ENCODE results near the gene SLC22A17.
"Not testable (repeated sequence)": the region's sequence is repeated elsewhere in the genome, so short reads cannot be mapped to it uniquely, and the experiment has no call there.

The SLC22A17 gene

GRCh38 chr14:23335623-23336022 lies 17.1 kb downstream of the SLC22A17 start:
- no peak for DNase-seq

- peak; percentile 44 for DNase-seq
Observed at GRCh38 chr14:23327947-23328744, 24.5 kb downstream of the SLC22A17 start.

- DNase-seq: no peak
Observed at GRCh38 chr14:23326491-23327332, 26.0 kb downstream of the SLC22A17 start.

- not testable (repeated sequence) for DNase-seq
Observed at GRCh38 chr14:23325746-23326145, 26.9 kb downstream of the SLC22A17 start.

GRCh38 chr14:23324993-23325392 lies 27.7 kb downstream of the SLC22A17 start:
- no peak for DNase-seq

GRCh38 chr14:23324455-23324846 lies 28.2 kb downstream of the SLC22A17 start:
- DNase-seq: no peak

GRCh38 chr14:23323838-23324454 lies 28.7 kb downstream of the SLC22A17 start:
- DNase-seq: no peak

GRCh38 chr14:23322568-23323517 lies 29.8 kb downstream of the SLC22A17 start:
- DNase-seq: no peak

GRCh38 chr14:23321572-23322547 lies 30.8 kb downstream of the SLC22A17 start:
- DNase-seq: peak; percentile 30

- DNase-seq: peak; percentile 95
Observed at GRCh38 chr14:23320584-23321571, 31.8 kb downstream of the SLC22A17 start, which contains the start of gene PABPN1. Gene PABPN1, plus strand, starts transcription at chr14:23321457. Its CDS starts 13 bp downstream, at chr14:23321470.

- DNase-seq: no peak
Observed at GRCh38 chr14:23319746-23320583, 32.7 kb downstream of the SLC22A17 start.

- no peak for DNase-seq
Observed at GRCh38 chr14:23316300-23316699, 36.4 kb downstream of the SLC22A17 start.

- DNase-seq: no peak
Observed at GRCh38 chr14:23310546-23310945, 42.1 kb downstream of the SLC22A17 start.

- no peak for DNase-seq
Observed at GRCh38 chr14:23308721-23309445, 43.8 kb downstream of the SLC22A17 start.

- DNase-seq: no peak
Observed at GRCh38 chr14:23307687-23308644, 44.7 kb downstream of the SLC22A17 start.

- no peak for DNase-seq
Observed at GRCh38 chr14:23307146-23307530, 45.5 kb downstream of the SLC22A17 start.

Measured in effector CD4-positive, alpha-beta T cell (primary cell).